ENCODE results near the gene ANKRD23. TPM values are rescaled to one million over a fixed set of nuclear protein-coding genes. Genes with fewer than 3 reads are reported as not detected.
"Not testable (repeated sequence)": the region's sequence is repeated elsewhere in the genome, so short reads cannot be mapped to it uniquely, and the experiment has no call there.

The ANKRD23 gene
- polyA plus RNA-seq, 1 donor from 2014 or later, result 1.3 TPM

GRCh38 chr2:96800061-96801004 is 43.5 kb downstream of the ANKRD23 start:
- H3K27ac Mint-ChIP-seq, result peak overlapping the region in 1 of 3 donors; percentile 89
- peaks cover 0 to 9% (median 5%) of the 10 kb centered on the region in 3 donors for H3K4me1 Mint-ChIP-seq
- no peak overlapping the region for H3K4me3 Mint-ChIP-seq
- peaks cover 6% of the 10 kb centered on the region for H3K36me3 Mint-ChIP-seq
- H3K27me3 Mint-ChIP-seq, result no peaks in the 10 kb centered on the region
- H3K9me3 Mint-ChIP-seq, result no peaks in the 10 kb centered on the region

DNA sequence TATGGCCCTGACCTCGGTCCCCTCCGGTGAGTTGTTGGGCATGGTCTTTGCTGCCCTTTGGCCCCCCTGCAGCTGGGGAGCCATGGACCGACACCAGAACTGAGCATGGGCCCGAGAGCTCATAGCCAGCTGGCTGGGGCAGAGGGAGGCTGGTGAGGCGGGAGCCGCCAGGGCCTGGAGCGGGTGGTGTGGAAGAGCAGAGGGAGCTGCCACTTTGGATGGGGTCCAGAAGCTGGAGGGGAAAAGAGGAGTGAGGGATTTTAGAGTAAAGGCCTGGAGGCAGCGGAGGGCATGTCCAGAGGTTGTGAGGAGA is 44.2 kb downstream of the ANKRD23 start:
- Mint-ChIP-seq H3K9me3 (no peaks in the 10 kb centered on the region), H3K4me3 (no peak overlapping the region), H3K4me1 (peaks cover 0 to 8% (median 3%) of the 10 kb centered on the region in 3 donors), H3K27me3 (no peaks in the 10 kb centered on the region), H3K36me3 (peaks cover 6% of the 10 kb centered on the region), H3K27ac (peak overlapping the region in 1 of 3 donors; percentile 89)

- no peak overlapping the region for H3K4me3 Mint-ChIP-seq
- peaks cover 0 to 13% (median 4%) of the 10 kb centered on the region in 3 donors for H3K4me1 Mint-ChIP-seq
- H3K27me3 Mint-ChIP-seq, result no peaks in the 10 kb centered on the region
- peaks cover 6% of the 10 kb centered on the region for H3K36me3 Mint-ChIP-seq
- no peaks in the 10 kb centered on the region for H3K9me3 Mint-ChIP-seq
- H3K27ac Mint-ChIP-seq, result peak overlapping the region; percentile 60 to 89 (median 65)
These were observed 44.8 kb downstream of the ANKRD23 start for GRCh38 chr2:96798733-96799622.

GRCh38 chr2:96797066-96797625 is 46.7 kb downstream of the ANKRD23 start:
- H3K27me3 Mint-ChIP-seq, result no peaks in the 10 kb centered on the region

GRCh38 chr2:96796497-96796896 is 47.3 kb downstream of the ANKRD23 start:
- not testable (repeated sequence) for H3K27ac Mint-ChIP-seq, H3K9me3 Mint-ChIP-seq, H3K27me3 Mint-ChIP-seq, H3K4me3 Mint-ChIP-seq, H3K36me3 Mint-ChIP-seq
- H3K4me1 Mint-ChIP-seq, result peaks cover 2 to 13% (median 7%) of the 10 kb centered on the region in 3 donors

More at GRCh38 chr2:96797066-96797625, 46.7 kb downstream of the ANKRD23 start:
- H3K27ac Mint-ChIP-seq, result no peak overlapping the region
- H3K9me3 Mint-ChIP-seq, result no peaks in the 10 kb centered on the region
- H3K36me3 Mint-ChIP-seq, result peaks cover 7% of the 10 kb centered on the region
- H3K4me1 Mint-ChIP-seq, result peaks cover 2 to 13% (median 7%) of the 10 kb centered on the region in 3 donors
- no peak overlapping the region for H3K4me3 Mint-ChIP-seq

GRCh38 chr2:96795076-96795475 is 48.7 kb downstream of the ANKRD23 start:
- H3K27me3 Mint-ChIP-seq, result no peaks in the 10 kb centered on the region
- no peaks in the 10 kb centered on the region for H3K9me3 Mint-ChIP-seq
- H3K27ac Mint-ChIP-seq, result peak overlapping the region in 1 of 3 donors; percentile 57

GRCh38 chr2:96792772-96793749 is 50.8 kb downstream of the ANKRD23 start:
- peak overlapping the region in 1 of 3 donors; percentile 5 for H3K27ac Mint-ChIP-seq
- no peaks in the 10 kb centered on the region for H3K9me3 Mint-ChIP-seq
- H3K36me3 Mint-ChIP-seq, result peaks cover 2% of the 10 kb centered on the region
- peak overlapping the region in 1 of 4 donors; percentile 43 for H3K4me3 Mint-ChIP-seq
- no peaks in the 10 kb centered on the region for H3K27me3 Mint-ChIP-seq
- H3K4me1 Mint-ChIP-seq, result peaks cover 2 to 8% (median 7%) of the 10 kb centered on the region in 3 donors

More at GRCh38 chr2:96795076-96795475, 48.7 kb downstream of the ANKRD23 start:
- peaks cover 7% of the 10 kb centered on the region for H3K36me3 Mint-ChIP-seq
- H3K4me3 Mint-ChIP-seq, result no peak overlapping the region
- H3K4me1 Mint-ChIP-seq, result peaks cover 2 to 13% (median 7%) of the 10 kb centered on the region in 3 donors

DNA sequence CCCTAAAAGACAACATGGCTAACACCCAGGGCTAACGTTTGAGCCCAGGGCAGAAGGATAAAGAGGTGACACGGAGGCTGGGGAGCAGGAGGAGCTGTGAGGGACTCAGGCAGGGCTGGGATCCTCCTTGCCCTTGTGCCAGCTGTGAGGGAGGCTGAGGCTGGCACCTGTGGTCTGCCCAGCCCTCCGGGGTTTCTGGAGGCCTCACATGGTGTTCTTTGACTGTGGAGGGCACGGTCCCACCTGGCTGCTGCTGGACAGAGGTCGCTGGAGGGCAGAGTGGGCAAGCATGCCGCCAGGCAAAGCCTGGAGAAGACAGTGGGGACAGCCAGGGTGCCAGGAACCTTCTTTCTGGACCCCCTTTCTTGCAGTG is 54.6 kb downstream of the ANKRD23 start:
- Mint-ChIP-seq H3K27ac (no peak overlapping the region), H3K4me3 (no peak overlapping the region), H3K27me3 (no peaks in the 10 kb centered on the region), H3K36me3 (peaks cover 2% of the 10 kb centered on the region), H3K4me1 (peaks cover 4 to 8% (median 6%) of the 10 kb centered on the region in 3 donors), H3K9me3 (no peaks in the 10 kb centered on the region)

DNA sequence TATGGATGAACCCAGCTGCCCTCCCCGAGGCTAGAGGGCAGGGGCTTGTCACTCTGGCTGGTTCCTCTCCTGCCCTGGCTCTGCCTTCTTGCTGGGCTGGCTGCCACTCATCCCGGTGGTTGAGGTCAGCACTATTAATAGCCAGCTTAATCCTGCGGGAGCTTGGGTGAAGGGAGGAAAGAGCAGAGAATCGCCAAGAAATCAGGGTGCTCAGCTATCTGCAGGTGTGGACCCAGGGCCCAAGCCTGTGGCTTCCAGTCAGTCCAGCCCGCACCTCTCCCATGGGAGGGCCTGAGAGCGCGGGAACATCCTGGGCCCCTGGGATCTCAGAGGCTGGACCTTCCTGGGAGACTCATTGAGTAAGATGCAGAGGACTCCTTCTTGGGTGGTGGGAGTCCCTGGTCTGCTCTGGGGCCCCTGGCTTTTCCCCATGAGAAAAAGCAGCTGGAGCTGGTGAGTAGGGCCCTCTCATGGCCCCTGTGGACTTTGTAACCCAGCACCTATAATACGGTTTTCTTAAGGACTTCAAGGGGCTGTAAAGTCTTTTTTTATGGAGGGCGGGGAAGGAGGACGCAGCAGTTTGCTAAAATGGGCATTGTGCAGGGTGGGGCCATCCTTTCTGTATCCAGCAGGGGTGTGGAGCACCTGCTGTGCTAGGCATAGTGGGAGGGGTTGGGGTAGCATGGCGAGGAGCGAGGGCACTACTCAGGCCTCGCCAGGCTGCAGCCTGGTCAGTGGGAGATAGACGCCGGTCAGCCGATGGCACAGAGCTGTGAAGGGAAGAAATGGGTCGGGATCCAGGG is 55.2 kb downstream of the ANKRD23 start:
- Mint-ChIP-seq H3K27me3 (no peaks in the 10 kb centered on the region), H3K4me1 (peaks cover 4 to 6% (median 5%) of the 10 kb centered on the region in 3 donors), H3K4me3 (no peak overlapping the region), H3K36me3 (peaks cover 2% of the 10 kb centered on the region), H3K9me3 (no peaks in the 10 kb centered on the region), H3K27ac (no peak overlapping the region)

Other genes starting within 250 kb of the ANKRD23 start
- gene KANSL3, start 205.7 kb downstream of the ANKRD23 start, polyA plus RNA-seq, result 17.3 TPM
- gene FER1L5, start 201.3 kb downstream of the ANKRD23 start, polyA plus RNA-seq, result not detected
- 19.1 TPM for gene LMAN2L, start 104.0 kb downstream of the ANKRD23 start, polyA plus RNA-seq
- 7.9 TPM for gene CNNM4, start 83.1 kb downstream of the ANKRD23 start, polyA plus RNA-seq
- 3.5 TPM for gene CNNM3, start 27.8 kb downstream of the ANKRD23 start, polyA plus RNA-seq
- 16.3 TPM for gene ANKRD39, start 14.0 kb upstream of the ANKRD23 start, polyA plus RNA-seq
- gene SEMA4C, start 26.1 kb upstream of the ANKRD23 start, polyA plus RNA-seq, result 0.58 TPM
- gene FAM178B, start 142.6 kb upstream of the ANKRD23 start, polyA plus RNA-seq, result not detected

Data from IgD-negative memory B cell (primary cell).